ENCODE data around the gene SMC1B. TPM values are rescaled to one million over a fixed set of nuclear protein-coding genes. Genes with fewer than 3 reads are reported as not detected.
"Not testable (repeated sequence)": the region's sequence is repeated elsewhere in the genome, so short reads cannot be mapped to it uniquely, and the experiment has no call there.

SMC1B gene
- total RNA-seq, 2 experiments from 2014 or later, result 1.1 TPM

- Mint-ChIP-seq H3K27me3 (no peaks in the 10 kb centered on the region), H3K27ac (no peak overlapping the region), H3K4me3 (no peak overlapping the region), H3K9me3 (no peaks in the 10 kb centered on the region), H3K4me1 (ENCODE audit: low read depth) (peaks cover under 1% of the 10 kb centered on the region), H3K36me3 (peaks cover 38% of the 10 kb centered on the region)
- ChIA-PET POLR2A (no interaction called here), CTCF (no interaction called here)
- DNase-seq, result no peak
- intact Hi-C loops (cut with micrococcal nuclease), result no loop called here
These were observed 78.2 kb downstream of the SMC1B start for GRCh38 chr22:45335021-45335818.

DNA sequence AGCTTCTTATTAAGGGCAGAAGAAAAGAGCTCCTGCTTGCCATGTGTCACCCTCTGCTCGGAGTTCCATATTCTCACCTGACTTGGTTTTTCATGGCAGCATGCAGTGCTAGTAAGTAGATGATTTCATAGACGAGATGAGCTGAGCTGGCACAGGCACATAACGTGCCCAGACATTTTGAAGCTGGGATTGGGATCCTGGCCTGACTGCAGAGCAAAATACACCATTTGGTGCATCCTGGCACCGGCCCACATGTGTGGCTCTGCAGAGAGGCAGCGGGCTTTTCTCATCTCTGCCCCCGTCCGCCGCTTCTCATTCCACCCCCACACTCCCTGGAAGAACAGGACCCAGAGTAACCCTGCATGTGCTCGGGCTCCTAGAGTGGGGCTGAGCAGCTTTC, 78.9 kb downstream of the SMC1B start:
- intact Hi-C loops (cut with micrococcal nuclease), result no loop called here
- Mint-ChIP-seq H3K4me3 (no peak overlapping the region), H3K36me3 (peaks cover 32% of the 10 kb centered on the region), H3K27ac (no peak overlapping the region), H3K4me1 (ENCODE audit: low read depth) (peaks cover under 1% of the 10 kb centered on the region), H3K27me3 (no peaks in the 10 kb centered on the region), H3K9me3 (no peaks in the 10 kb centered on the region)
- ChIA-PET POLR2A (no interaction called here), CTCF (interaction anchor here (1.0 kb wide), 1 partner anchor 671 kb away, joined by 3 read pairs; no protein-coding TSS in a partner anchor)
- DNase-seq, result no peak

GRCh38 chr22:45334068-45334467, 79.3 kb downstream of the SMC1B start:
- ChIA-PET POLR2A (no interaction called here), CTCF (interaction anchor here (1.0 kb wide), 1 partner anchor 672 kb away, joined by 3 read pairs; no protein-coding TSS in a partner anchor)
- Mint-ChIP-seq H3K27ac (no peak overlapping the region), H3K27me3 (no peaks in the 10 kb centered on the region), H3K36me3 (peaks cover 36% of the 10 kb centered on the region), H3K4me3 (no peak overlapping the region), H3K9me3 (no peaks in the 10 kb centered on the region), H3K4me1 (ENCODE audit: low read depth) (peaks cover 5% of the 10 kb centered on the region)
- intact Hi-C loops (cut with micrococcal nuclease), result no loop called here
- DNase-seq, result no peak

DNA sequence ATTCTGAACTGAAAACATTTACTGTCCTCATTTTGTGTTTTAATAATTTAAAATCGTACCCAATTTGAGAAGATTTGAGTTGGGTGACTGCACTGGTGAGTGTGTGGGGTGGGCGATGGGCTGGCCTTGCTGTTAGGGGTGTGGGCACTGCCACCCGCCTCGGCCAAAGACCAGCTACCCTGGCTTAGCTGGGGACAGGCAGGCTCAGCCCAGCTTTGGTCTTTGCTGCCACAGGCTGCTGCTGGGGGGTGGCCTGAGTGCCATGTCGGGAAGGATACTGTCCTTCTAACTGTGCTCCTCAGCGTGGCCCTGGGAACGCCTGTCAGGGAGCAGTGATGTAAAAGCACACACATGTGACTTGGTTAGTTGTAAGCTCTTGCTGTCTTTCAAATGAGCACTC, 81.4 kb downstream of the SMC1B start:
- no peak overlapping the region for H3K27ac Mint-ChIP-seq
- H3K9me3 Mint-ChIP-seq, result no peaks in the 10 kb centered on the region
- ChIA-PET CTCF (no interaction called here), POLR2A (no interaction called here)
- intact Hi-C loops (cut with micrococcal nuclease), result no loop called here
- H3K4me1 Mint-ChIP-seq (ENCODE audit: low read depth), result peaks cover 9% of the 10 kb centered on the region
- H3K36me3 Mint-ChIP-seq, result peaks cover 30% of the 10 kb centered on the region
- no peak for DNase-seq
- no peak overlapping the region for H3K4me3 Mint-ChIP-seq
- no peaks in the 10 kb centered on the region for H3K27me3 Mint-ChIP-seq

- H3K27me3 Mint-ChIP-seq, result no peaks in the 10 kb centered on the region
- peaks cover 9% of the 10 kb centered on the region for H3K4me1 Mint-ChIP-seq (ENCODE audit: low read depth)
- DNase-seq, result no peak
- intact Hi-C loops (cut with micrococcal nuclease), result no loop called here
- no peak overlapping the region for H3K27ac Mint-ChIP-seq
- POLR2A ChIA-PET, result no interaction called here
- H3K9me3 Mint-ChIP-seq, result no peaks in the 10 kb centered on the region
- no peak overlapping the region for H3K4me3 Mint-ChIP-seq
- CTCF ChIA-PET, result no interaction called here
- peaks cover 29% of the 10 kb centered on the region for H3K36me3 Mint-ChIP-seq
These were observed 81.9 kb downstream of the SMC1B start for GRCh38 chr22:45331486-45331885.

- Mint-ChIP-seq H3K27me3 (no peaks in the 10 kb centered on the region), H3K4me1 (ENCODE audit: low read depth) (peaks cover 9% of the 10 kb centered on the region), H3K27ac (no peak overlapping the region), H3K36me3 (peaks cover 27% of the 10 kb centered on the region), H3K9me3 (no peaks in the 10 kb centered on the region), H3K4me3 (no peak overlapping the region)
- ChIA-PET CTCF (no interaction called here), POLR2A (no interaction called here)
- intact Hi-C loops (cut with micrococcal nuclease), result no loop called here
- DNase-seq, result no peak
These were observed 82.9 kb downstream of the SMC1B start for GRCh38 chr22:45330548-45330947.

DNA sequence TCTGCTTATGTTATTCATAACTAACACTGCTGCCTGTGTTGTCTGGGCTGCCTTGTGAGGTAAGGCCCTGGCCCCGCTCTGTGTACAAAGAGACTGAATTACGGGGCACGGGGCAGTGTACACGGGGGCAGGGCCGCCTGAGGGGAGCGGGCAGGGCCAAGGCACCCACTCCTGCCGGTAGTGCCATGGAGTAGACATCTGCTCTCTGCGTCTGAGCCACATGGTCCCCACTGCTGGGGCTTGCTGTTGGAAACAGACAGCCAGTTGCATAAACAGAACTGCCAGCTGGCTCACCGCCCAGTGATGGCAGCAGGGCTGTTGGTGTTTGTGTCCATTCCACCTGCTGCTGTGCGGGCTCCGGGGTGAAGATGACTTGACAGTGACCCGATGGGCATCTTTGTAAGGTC, 83.9 kb downstream of the SMC1B start:
- Mint-ChIP-seq H3K4me3 (no peak overlapping the region), H3K4me1 (ENCODE audit: low read depth) (peaks cover 12% of the 10 kb centered on the region), H3K27ac (no peak overlapping the region), H3K27me3 (no peaks in the 10 kb centered on the region), H3K9me3 (no peaks in the 10 kb centered on the region), H3K36me3 (peaks cover 28% of the 10 kb centered on the region)
- intact Hi-C loops (cut with micrococcal nuclease), result no loop called here
- DNase-seq, result no peak
- ChIA-PET CTCF (no interaction called here), POLR2A (no interaction called here)

DNA sequence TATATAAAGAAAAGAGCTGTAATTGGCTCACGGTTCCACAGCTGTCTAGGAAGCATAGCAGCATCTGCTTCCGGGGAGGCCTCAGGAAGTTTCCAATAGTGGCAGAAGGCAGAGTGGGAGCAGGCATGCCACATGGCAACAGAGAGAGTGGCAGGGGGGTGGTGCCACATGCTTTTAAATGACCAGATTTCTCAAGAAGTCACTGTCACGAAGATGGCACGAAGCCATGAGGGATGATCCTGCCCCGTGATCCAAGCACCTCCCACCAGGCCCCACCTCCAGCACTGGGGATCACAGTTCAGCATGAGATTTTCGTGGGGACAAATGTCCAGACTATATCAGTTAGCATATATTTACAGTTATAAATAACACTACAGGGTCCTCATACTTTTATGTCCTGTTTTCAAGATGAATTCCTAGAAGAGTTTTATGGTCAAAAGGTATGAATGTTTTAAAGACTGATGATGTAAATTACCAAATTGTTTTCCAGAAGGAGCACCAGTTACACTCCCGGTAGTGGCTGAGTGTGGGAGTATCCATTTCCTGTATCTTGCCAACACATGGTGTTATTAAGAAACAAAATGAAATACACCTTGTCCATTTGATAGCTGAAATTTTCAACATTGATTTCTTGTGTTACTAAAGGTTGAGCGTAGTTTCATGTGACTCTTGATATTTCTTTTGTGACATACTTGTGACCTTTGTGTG, 84.4 kb downstream of the SMC1B start:
- CTCF ChIA-PET, result no interaction called here
- peaks cover 31% of the 10 kb centered on the region for H3K36me3 Mint-ChIP-seq
- DNase-seq, result no peak
- POLR2A ChIA-PET, result interaction anchor here (0.6 kb wide), 1 partner anchor 37 kb away, joined by 3 read pairs; no protein-coding TSS in a partner anchor
- H3K27me3 Mint-ChIP-seq, result no peaks in the 10 kb centered on the region
- H3K4me1 Mint-ChIP-seq (ENCODE audit: low read depth), result peaks cover 12% of the 10 kb centered on the region
- intact Hi-C loops (cut with micrococcal nuclease), result no loop called here
- H3K4me3 Mint-ChIP-seq, result no peak overlapping the region
- H3K27ac Mint-ChIP-seq, result peak overlapping the region; percentile 64
- H3K9me3 Mint-ChIP-seq, result no peaks in the 10 kb centered on the region

DNA sequence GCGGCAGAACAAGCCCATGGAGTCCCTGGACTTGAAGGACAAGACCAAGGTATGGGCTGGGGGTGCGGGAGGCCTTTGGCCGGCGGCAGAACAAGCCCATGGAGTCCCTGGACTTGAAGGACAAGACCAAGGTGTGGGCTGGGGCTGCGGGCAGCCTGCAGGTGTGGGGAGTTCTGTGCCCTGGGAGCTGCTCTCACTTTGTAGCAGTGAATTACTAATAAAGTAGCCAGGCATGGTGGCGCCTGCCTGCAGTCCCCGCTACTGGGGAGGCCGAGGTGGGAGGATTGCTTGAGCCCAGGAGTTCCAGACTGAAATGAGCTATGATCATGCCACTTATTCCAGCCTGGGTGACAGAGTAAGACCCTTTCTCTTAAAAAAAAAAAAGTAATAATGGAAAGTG, 85.1 kb downstream of the SMC1B start:
- not testable (repeated sequence) for H3K9me3 Mint-ChIP-seq

GRCh38 chr22:45324311-45324711, 89.1 kb downstream of the SMC1B start:
- no peak overlapping the region for H3K4me3 Mint-ChIP-seq
- H3K27me3 Mint-ChIP-seq, result no peaks in the 10 kb centered on the region
- no peaks in the 10 kb centered on the region for H3K9me3 Mint-ChIP-seq
- ChIA-PET CTCF (interaction anchor here (0.6 kb wide), 1 partner anchor 115 kb away, joined by 3 read pairs; no protein-coding TSS in a partner anchor), POLR2A (no interaction called here)
- peaks cover 34% of the 10 kb centered on the region for H3K36me3 Mint-ChIP-seq
- no peak for DNase-seq
- H3K27ac Mint-ChIP-seq, result no peak overlapping the region
- intact Hi-C loops (cut with micrococcal nuclease), result no loop called here
- H3K4me1 Mint-ChIP-seq (ENCODE audit: low read depth), result peaks cover 27% of the 10 kb centered on the region

More for the DNA sequence above, 85.1 kb downstream of the SMC1B start:
- intact Hi-C loops (cut with micrococcal nuclease); H3K27ac Mint-ChIP-seq; H3K4me3 Mint-ChIP-seq; CTCF ChIA-PET; H3K27me3 Mint-ChIP-seq; DNase-seq: not testable (repeated sequence)
- H3K4me1 Mint-ChIP-seq (ENCODE audit: low read depth), result peaks cover 16% of the 10 kb centered on the region
- peaks cover 38% of the 10 kb centered on the region for H3K36me3 Mint-ChIP-seq
- POLR2A ChIA-PET, result interaction anchor here (0.6 kb wide), 1 partner anchor 38 kb away, joined by 3 read pairs; no protein-coding TSS in a partner anchor

DNA sequence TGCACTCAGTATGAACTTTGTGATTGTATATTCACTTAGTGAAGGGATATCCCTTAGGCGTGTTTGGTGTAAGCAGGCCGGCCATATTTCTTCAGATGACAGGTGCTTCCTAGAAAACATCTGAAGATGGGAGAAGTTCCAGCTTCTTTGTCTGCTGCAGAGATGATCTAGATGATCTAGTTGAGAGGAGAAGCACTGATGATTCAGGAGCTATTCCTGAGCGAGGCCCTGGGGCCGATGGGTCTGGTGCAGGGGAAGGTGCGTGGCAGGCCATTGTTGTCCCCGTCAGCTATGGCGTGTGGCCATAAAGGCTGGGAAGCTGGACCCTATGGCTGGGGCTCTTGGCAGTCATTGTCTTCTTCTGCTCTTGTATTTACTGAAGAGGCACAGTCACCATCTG, 89.7 kb downstream of the SMC1B start:
- intact Hi-C loops (cut with micrococcal nuclease), result no loop called here
- peaks cover 31% of the 10 kb centered on the region for H3K36me3 Mint-ChIP-seq
- no peak overlapping the region for H3K4me3 Mint-ChIP-seq
- H3K4me1 Mint-ChIP-seq (ENCODE audit: low read depth), result peaks cover 27% of the 10 kb centered on the region
- no peaks in the 10 kb centered on the region for H3K9me3 Mint-ChIP-seq
- DNase-seq, result no peak
- ChIA-PET CTCF (no interaction called here), POLR2A (no interaction called here)
- H3K27ac Mint-ChIP-seq, result no peak overlapping the region
- no peaks in the 10 kb centered on the region for H3K27me3 Mint-ChIP-seq

GRCh38 chr22:45322873-45323525, 90.4 kb downstream of the SMC1B start:
- ChIA-PET CTCF (no interaction called here), POLR2A (no interaction called here)
- no peak overlapping the region for H3K4me3 Mint-ChIP-seq
- H3K4me1 Mint-ChIP-seq (ENCODE audit: low read depth), result peaks cover 32% of the 10 kb centered on the region
- H3K27ac Mint-ChIP-seq, result peak overlapping the region; percentile 67
- H3K36me3 Mint-ChIP-seq, result peaks cover 31% of the 10 kb centered on the region
- no peaks in the 10 kb centered on the region for H3K9me3 Mint-ChIP-seq
- DNase-seq, result no peak
- intact Hi-C loops (cut with micrococcal nuclease), result no loop called here
- no peaks in the 10 kb centered on the region for H3K27me3 Mint-ChIP-seq

All from activated CD4-positive, alpha-beta memory T cell treated with anti-CD3 and anti-CD28 coated beads for 36 hours (primary cell).